Measurements from ENCODE around the gene ARHGAP26. TPM values are rescaled to one million over a fixed set of nuclear protein-coding genes. Genes with fewer than 3 reads are reported as not detected.

ARHGAP26 gene
- total RNA-seq, 2 experiments from 2014 or later, result 12.8 to 15.4 TPM

- POLR2A ChIA-PET, result interaction anchor here (0.7 to 1.8 kb wide), 6 partner anchors 17 to 705 kb away, joined by 3 to 11 read pairs (median 3); no protein-coding TSS in a partner anchor
- intact Hi-C loops (cut with DNase I, micrococcal nuclease), result loop anchor here (1.0 to 2.0 kb wide), 6 partner anchors 18 to 63 kb away; partner anchors contain the start of gene ARHGAP26 (in 2 of the 2)
- H3K9me3 Mint-ChIP-seq (ENCODE audit: low read depth), result no peaks in the 10 kb centered on the region
- CTCF ChIA-PET, result interaction anchor here (0.7 to 6.6 kb wide), 9 partner anchors 16 to 87 kb away, joined by 3 to 48 read pairs (median 5); partner anchors contain the start of gene ARHGAP26
- peak overlapping the region; percentile 97 for H3K27ac Mint-ChIP-seq
- DNase-seq (peak; percentile 72), ATAC-seq (peak; percentile 84)
- H3K4me1 Mint-ChIP-seq, result peaks cover 66% of the 10 kb centered on the region
- H3K36me3 Mint-ChIP-seq (ENCODE audit: low read depth), result peaks cover 1% of the 10 kb centered on the region
- peak overlapping the region; percentile 69 for H3K4me3 Mint-ChIP-seq
- no peaks in the 10 kb centered on the region for H3K27me3 Mint-ChIP-seq
Measured at GRCh38 chr5:142800776-142801494, 30.8 kb downstream of the ARHGAP26 start.

- CTCF ChIA-PET, result interaction anchor here (0.7 to 6.6 kb wide), 7 partner anchors 16 to 88 kb away, joined by 3 to 48 read pairs (median 4); partner anchors contain the start of gene ARHGAP26
Measured at GRCh38 chr5:142801495-142801871, 31.3 kb downstream of the ARHGAP26 start.

GRCh38 chr5:142803428-142804125 lies 33.4 kb downstream of the ARHGAP26 start:
- CTCF ChIA-PET, result no interaction called here
- no peak for ATAC-seq
- H3K4me3 Mint-ChIP-seq, result no peak overlapping the region
- DNase-seq, result no peak
- peaks cover 1% of the 10 kb centered on the region for H3K36me3 Mint-ChIP-seq (ENCODE audit: low read depth)
- POLR2A ChIA-PET, result no interaction called here
- H3K9me3 Mint-ChIP-seq (ENCODE audit: low read depth), result no peaks in the 10 kb centered on the region
- no peak overlapping the region for H3K27ac Mint-ChIP-seq
- no peaks in the 10 kb centered on the region for H3K27me3 Mint-ChIP-seq
- intact Hi-C loops (cut with DNase I, micrococcal nuclease), result no loop called here
- H3K4me1 Mint-ChIP-seq, result peaks cover 42% of the 10 kb centered on the region

More at GRCh38 chr5:142801495-142801871, 31.3 kb downstream of the ARHGAP26 start:
- peaks cover 1% of the 10 kb centered on the region for H3K36me3 Mint-ChIP-seq (ENCODE audit: low read depth)
- H3K27ac Mint-ChIP-seq, result peak overlapping the region; percentile 97
- H3K27me3 Mint-ChIP-seq, result no peaks in the 10 kb centered on the region
- DNase-seq (no peak), ATAC-seq (no peak)
- intact Hi-C loops (cut with DNase I, micrococcal nuclease), result loop anchor here (1.0 to 2.0 kb wide), 2 partner anchors 25 to 31 kb away; partner anchors contain the start of gene ARHGAP26 (in 1 of the 2)
- peak overlapping the region; percentile 69 for H3K4me3 Mint-ChIP-seq
- H3K4me1 Mint-ChIP-seq, result peaks cover 63% of the 10 kb centered on the region
- H3K9me3 Mint-ChIP-seq (ENCODE audit: low read depth), result no peaks in the 10 kb centered on the region
- POLR2A ChIA-PET, result interaction anchor here (0.7 to 1.5 kb wide), 4 partner anchors 18 to 706 kb away, joined by 3 to 11 read pairs (median 3); no protein-coding TSS in a partner anchor

GRCh38 chr5:142805339-142805738 lies 35.2 kb downstream of the ARHGAP26 start:
- Mint-ChIP-seq H3K27me3 (no peaks in the 10 kb centered on the region), H3K9me3 (ENCODE audit: low read depth) (no peaks in the 10 kb centered on the region), H3K36me3 (ENCODE audit: low read depth) (peaks cover 1% of the 10 kb centered on the region), H3K27ac (no peak overlapping the region), H3K4me1 (peaks cover 34% of the 10 kb centered on the region), H3K4me3 (no peak overlapping the region)
- CTCF ChIA-PET, result no interaction called here
- POLR2A ChIA-PET, result no interaction called here
- intact Hi-C loops (cut with DNase I, micrococcal nuclease), result no loop called here
- DNase-seq (no peak), ATAC-seq (no peak)

GRCh38 chr5:142806841-142807267 lies 36.7 kb downstream of the ARHGAP26 start:
- H3K27ac Mint-ChIP-seq, result no peak overlapping the region
- no peaks in the 10 kb centered on the region for H3K9me3 Mint-ChIP-seq (ENCODE audit: low read depth)
- H3K4me3 Mint-ChIP-seq, result no peak overlapping the region
- H3K4me1 Mint-ChIP-seq, result peaks cover 22% of the 10 kb centered on the region
- ATAC-seq (no peak), DNase-seq (no peak)
- no peaks in the 10 kb centered on the region for H3K27me3 Mint-ChIP-seq
- intact Hi-C loops (cut with DNase I, micrococcal nuclease), result no loop called here
- peaks cover 1% of the 10 kb centered on the region for H3K36me3 Mint-ChIP-seq (ENCODE audit: low read depth)
- CTCF ChIA-PET, result no interaction called here
- POLR2A ChIA-PET, result no interaction called here

- no peaks in the 10 kb centered on the region for H3K9me3 Mint-ChIP-seq (ENCODE audit: low read depth)
- H3K4me3 Mint-ChIP-seq, result no peak overlapping the region
- no peak overlapping the region for H3K27ac Mint-ChIP-seq
- CTCF ChIA-PET, result interaction anchor here (0.7 kb wide), 1 partner anchor 46 kb away, joined by 3 read pairs; no protein-coding TSS in a partner anchor
- ATAC-seq (no peak), DNase-seq (no peak)
- peaks cover 18% of the 10 kb centered on the region for H3K4me1 Mint-ChIP-seq
- intact Hi-C loops (cut with DNase I, micrococcal nuclease), result no loop called here
- POLR2A ChIA-PET, result no interaction called here
- H3K36me3 Mint-ChIP-seq (ENCODE audit: low read depth), result peaks cover 1% of the 10 kb centered on the region
- no peaks in the 10 kb centered on the region for H3K27me3 Mint-ChIP-seq
Measured at GRCh38 chr5:142807372-142807911, 37.3 kb downstream of the ARHGAP26 start.

- POLR2A ChIA-PET, result no interaction called here
- no peaks in the 10 kb centered on the region for H3K9me3 Mint-ChIP-seq (ENCODE audit: low read depth)
- H3K4me1 Mint-ChIP-seq, result peaks cover 13% of the 10 kb centered on the region
- ATAC-seq (no peak), DNase-seq (no peak)
- H3K36me3 Mint-ChIP-seq (ENCODE audit: low read depth), result peaks cover 1% of the 10 kb centered on the region
- no peak overlapping the region for H3K4me3 Mint-ChIP-seq
- CTCF ChIA-PET, result interaction anchor here (0.7 to 1.3 kb wide), 2 partner anchors 10 to 61 kb away, joined by 5 to 6 read pairs; no protein-coding TSS in a partner anchor
- H3K27me3 Mint-ChIP-seq, result no peaks in the 10 kb centered on the region
- intact Hi-C loops (cut with DNase I, micrococcal nuclease), result no loop called here
- no peak overlapping the region for H3K27ac Mint-ChIP-seq
Measured at GRCh38 chr5:142808878-142809598, 38.9 kb downstream of the ARHGAP26 start.

- DNase-seq (no peak), ATAC-seq (no peak)
- ChIA-PET CTCF (interaction anchor here (0.6 kb wide), 1 partner anchor 98 kb away, joined by 3 read pairs; no protein-coding TSS in a partner anchor), POLR2A (no interaction called here)
- H3K9me3 Mint-ChIP-seq (ENCODE audit: low read depth), result no peaks in the 10 kb centered on the region
- peaks cover 13% of the 10 kb centered on the region for H3K4me1 Mint-ChIP-seq
- peaks cover 1% of the 10 kb centered on the region for H3K36me3 Mint-ChIP-seq (ENCODE audit: low read depth)
- intact Hi-C loops (cut with DNase I, micrococcal nuclease), result no loop called here
- H3K27me3 Mint-ChIP-seq, result no peaks in the 10 kb centered on the region
- H3K27ac Mint-ChIP-seq, result no peak overlapping the region
- no peak overlapping the region for H3K4me3 Mint-ChIP-seq
Measured at GRCh38 chr5:142810081-142810480, 39.9 kb downstream of the ARHGAP26 start.

- intact Hi-C loops (cut with DNase I, micrococcal nuclease), result no loop called here
- H3K27me3 Mint-ChIP-seq, result no peaks in the 10 kb centered on the region
- no peak overlapping the region for H3K4me3 Mint-ChIP-seq
- H3K9me3 Mint-ChIP-seq (ENCODE audit: low read depth), result no peaks in the 10 kb centered on the region
- POLR2A ChIA-PET, result no interaction called here
- DNase-seq (no peak), ATAC-seq (no peak)
- H3K36me3 Mint-ChIP-seq (ENCODE audit: low read depth), result no peaks in the 10 kb centered on the region
- CTCF ChIA-PET, result interaction anchor here (1.1 kb wide), 1 partner anchor 11 kb away, joined by 4 read pairs; no protein-coding TSS in a partner anchor
- H3K27ac Mint-ChIP-seq, result no peak overlapping the region
- H3K4me1 Mint-ChIP-seq, result peaks cover 13% of the 10 kb centered on the region
Measured at GRCh38 chr5:142810743-142811290, 40.6 kb downstream of the ARHGAP26 start.

GRCh38 chr5:142811866-142812557 lies 41.8 kb downstream of the ARHGAP26 start:
- intact Hi-C loops (cut with DNase I, micrococcal nuclease), result no loop called here

More at GRCh38 chr5:142811866-142812557, 41.8 kb downstream of the ARHGAP26 start:
- H3K27ac Mint-ChIP-seq, result no peak overlapping the region
- no peak for ATAC-seq
- no peaks in the 10 kb centered on the region for H3K9me3 Mint-ChIP-seq (ENCODE audit: low read depth)
- DNase-seq, result no peak
- ChIA-PET POLR2A (no interaction called here), CTCF (interaction anchor here (0.6 to 1.1 kb wide), 4 partner anchors 10 to 29 kb away, joined by 3 to 4 read pairs (median 4); no protein-coding TSS in a partner anchor)
- no peaks in the 10 kb centered on the region for H3K36me3 Mint-ChIP-seq (ENCODE audit: low read depth)
- H3K4me3 Mint-ChIP-seq, result no peak overlapping the region
- no peaks in the 10 kb centered on the region for H3K27me3 Mint-ChIP-seq
- peaks cover 23% of the 10 kb centered on the region for H3K4me1 Mint-ChIP-seq
